Mesodermal cell (in vitro differentiated cells): ENCODE results near the gene BEGAIN.

Experiments used
- H3K27ac ChIP-seq: 2 replicates; pipeline ENCODE4 v1.7.0; 2013; ENCODE audit warnings: mild to moderate bottlenecking, low read depth, low read length, moderate library complexity; ENCODE audit not compliant: severe bottlenecking
- H3K36me3 ChIP-seq: 2 replicates; pipeline ENCODE4 v1.7.1; 2013; ENCODE audit warnings: mild to moderate bottlenecking, low read length, moderate library complexity; ENCODE audit not compliant: control insufficient read depth, insufficient read depth
- H3K4me1 ChIP-seq: one replicate; pipeline ENCODE4 v1.7.1; 2013; ENCODE audit warnings: mild to moderate bottlenecking, low read length; ENCODE audit not compliant: insufficient read depth, control insufficient read depth, poor library complexity, severe bottlenecking
- H3K4me3 ChIP-seq: 2 replicates; pipeline ENCODE4 v1.7.0; 2013; ENCODE audit warnings: low read length, control low read depth, mild to moderate bottlenecking; ENCODE audit not compliant: insufficient read depth, poor library complexity, severe bottlenecking; ENCODE audit errors: extremely low read depth
- H3K9me3 ChIP-seq: 2 replicates; pipeline ENCODE4 v1.7.1; 2013; ENCODE audit warnings: mild to moderate bottlenecking, low read length, moderate library complexity; ENCODE audit not compliant: control insufficient read depth
- WGBS, 2 experiments: methylation state at CpG; one replicate each; pipeline ENCODE4 v1.1.5; 2013; ENCODE audit warnings: missing lambda C conversion rate in 2 of 2; ENCODE audit not compliant: insufficient coverage in 2 of 2; 5-methylcytosine and 5-hydroxymethylcytosine counted together

The BEGAIN gene

GRCh38 chr14:100614803-100615202 lies 27.6 kb upstream of the BEGAIN start:
- Histone ChIP-seq H3K9me3 (no peaks in the 10 kb centered on the region), H3K4me3 (no peak overlapping the region), H3K4me1 (peaks cover 4% of the 10 kb centered on the region), H3K36me3 (no peaks in the 10 kb centered on the region), H3K27ac (no peak overlapping the region)

GRCh38 chr14:100612986-100613385 lies 25.8 kb upstream of the BEGAIN start:
- no peak overlapping the region for H3K4me3 ChIP-seq
- WGBS, 2 experiments = 77 to 86% methylated on average over 4 to 7 of the region's 9 CpGs
- no peaks in the 10 kb centered on the region for H3K36me3 ChIP-seq
- no peaks in the 10 kb centered on the region for H3K9me3 ChIP-seq
- H3K4me1 ChIP-seq = peaks cover 4% of the 10 kb centered on the region
- no peak overlapping the region for H3K27ac ChIP-seq

- H3K36me3 ChIP-seq = no peaks in the 10 kb centered on the region
- peaks cover under 1% of the 10 kb centered on the region for H3K4me1 ChIP-seq
- WGBS, 2 experiments = 91 to 93% methylated on average over 7 to 9 of the region's 10 CpGs
- no peaks in the 10 kb centered on the region for H3K9me3 ChIP-seq
- H3K27ac ChIP-seq = no peak overlapping the region
- H3K4me3 ChIP-seq = no peak overlapping the region
Observed at GRCh38 chr14:100611811-100612480, 24.7 kb upstream of the BEGAIN start.

GRCh38 chr14:100610511-100611217 lies 23.4 kb upstream of the BEGAIN start:
- 77 to 83% methylated on average over 11 of the region's 14 CpGs for WGBS, 2 experiments
- H3K36me3 ChIP-seq = no peaks in the 10 kb centered on the region
- H3K27ac ChIP-seq = no peak overlapping the region
- no peak overlapping the region for H3K4me3 ChIP-seq
- no peaks in the 10 kb centered on the region for H3K4me1 ChIP-seq
- H3K9me3 ChIP-seq = no peaks in the 10 kb centered on the region

GRCh38 chr14:100609941-100610391 lies 22.7 kb upstream of the BEGAIN start:
- Histone ChIP-seq H3K4me3 (no peak overlapping the region), H3K4me1 (no peaks in the 10 kb centered on the region), H3K36me3 (no peaks in the 10 kb centered on the region), H3K9me3 (no peaks in the 10 kb centered on the region), H3K27ac (no peak overlapping the region)
- 89 to 91% methylated on average over 9 to 12 of the region's 13 CpGs for WGBS, 2 experiments

- Histone ChIP-seq H3K9me3 (no peaks in the 10 kb centered on the region), H3K4me3 (no peak overlapping the region), H3K4me1 (no peaks in the 10 kb centered on the region), H3K36me3 (no peaks in the 10 kb centered on the region), H3K27ac (no peak overlapping the region)
- 92% methylated on average over 2 to 14 of the region's 14 CpGs for WGBS, 2 experiments
Observed at GRCh38 chr14:100609331-100609870, 22.2 kb upstream of the BEGAIN start.

GRCh38 chr14:100608586-100609330 lies 21.5 kb upstream of the BEGAIN start:
- Histone ChIP-seq H3K9me3 (no peaks in the 10 kb centered on the region), H3K4me1 (no peaks in the 10 kb centered on the region), H3K27ac (no peak overlapping the region), H3K4me3 (no peak overlapping the region), H3K36me3 (no peaks in the 10 kb centered on the region)
- 86 to 91% methylated on average over 16 to 18 of the region's 19 CpGs for WGBS, 2 experiments

- 92 to 100% methylated on average over 1 to 2 of the region's 3 CpGs for WGBS, 2 experiments
- Histone ChIP-seq H3K9me3 (no peaks in the 10 kb centered on the region), H3K36me3 (no peaks in the 10 kb centered on the region), H3K4me3 (no peak overlapping the region), H3K27ac (no peak overlapping the region), H3K4me1 (no peaks in the 10 kb centered on the region)
Observed at GRCh38 chr14:100608064-100608463, 20.8 kb upstream of the BEGAIN start.

- WGBS, 2 experiments = 95 to 100% methylated on average over 5 to 9 of the region's 10 CpGs
- H3K9me3 ChIP-seq = no peaks in the 10 kb centered on the region
- H3K36me3 ChIP-seq = no peaks in the 10 kb centered on the region
- no peak overlapping the region for H3K4me3 ChIP-seq
- no peaks in the 10 kb centered on the region for H3K4me1 ChIP-seq
- H3K27ac ChIP-seq = no peak overlapping the region
Observed at GRCh38 chr14:100607611-100607956, 20.4 kb upstream of the BEGAIN start.

GRCh38 chr14:100606687-100607610 lies 19.7 kb upstream of the BEGAIN start:
- no peak overlapping the region for H3K27ac ChIP-seq

More at GRCh38 chr14:100606687-100607610, 19.7 kb upstream of the BEGAIN start:
- Histone ChIP-seq H3K9me3 (no peaks in the 10 kb centered on the region), H3K4me1 (no peaks in the 10 kb centered on the region), H3K4me3 (no peak overlapping the region), H3K36me3 (no peaks in the 10 kb centered on the region)
- WGBS, 2 experiments = 92 to 94% methylated on average over 13 to 15 of the region's 15 CpGs
